Activated CD8-positive, alpha-beta memory T cell treated with anti-CD3 and anti-CD28 coated beads for 48 hours (primary cell): Measurements from ENCODE around the gene SORL1.
A peak's percentile ranks its signal among the peaks of the same experiment; 100 is the strongest.
"Not testable (repeated sequence)": the region's sequence is repeated elsewhere in the genome, so short reads cannot be mapped to it uniquely, and the experiment has no call there.

Experiments
- DNase-seq, 3 experiments: peaks; one replicate each; pipeline ENCODE4 v3.0.0-alpha.2; 2020; ENCODE audit warnings: low read depth in 2 of 3, low spot score in 2 of 3

The SORL1 gene

DNA sequence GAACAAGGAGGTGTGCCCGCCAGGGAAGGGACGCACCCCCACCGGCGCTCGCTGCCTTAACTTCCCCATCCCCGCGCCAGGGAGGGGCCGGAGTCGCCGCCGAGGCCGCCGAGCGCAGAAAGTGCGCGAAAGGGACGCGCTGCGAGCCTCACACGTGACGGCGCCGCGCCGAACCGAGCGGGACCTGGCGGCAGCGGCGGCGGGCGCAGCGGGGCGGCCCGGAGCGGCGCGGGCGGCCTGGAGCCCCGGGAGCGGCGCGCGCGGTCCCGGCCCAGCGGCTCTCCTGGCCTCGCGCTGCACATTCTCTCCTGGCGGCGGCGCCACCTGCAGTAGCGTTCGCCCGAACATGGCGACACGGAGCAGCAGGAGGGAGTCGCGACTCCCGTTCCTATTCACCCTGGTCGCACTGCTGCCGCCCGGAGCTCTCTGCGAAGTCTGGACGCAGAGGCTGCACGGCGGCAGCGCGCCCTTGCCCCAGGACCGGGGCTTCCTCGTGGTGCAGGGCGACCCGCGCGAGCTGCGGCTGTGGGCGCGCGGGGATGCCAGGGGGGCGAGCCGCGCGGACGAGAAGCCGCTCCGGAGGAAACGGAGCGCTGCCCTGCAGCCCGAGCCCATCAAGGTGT, at the start of gene SORL1:
Gene SORL1 (plus strand): TSS at position 329 of the 623 bp plus-strand sequence. CDS start 18 bp downstream, at position 347.
- peak in 1 of 3 experiments; percentile 45 for DNase-seq

GRCh38 chr11:121405646-121406045, 46.5 kb upstream of the SORL1 start:
- DNase-seq: no peak

DNA sequence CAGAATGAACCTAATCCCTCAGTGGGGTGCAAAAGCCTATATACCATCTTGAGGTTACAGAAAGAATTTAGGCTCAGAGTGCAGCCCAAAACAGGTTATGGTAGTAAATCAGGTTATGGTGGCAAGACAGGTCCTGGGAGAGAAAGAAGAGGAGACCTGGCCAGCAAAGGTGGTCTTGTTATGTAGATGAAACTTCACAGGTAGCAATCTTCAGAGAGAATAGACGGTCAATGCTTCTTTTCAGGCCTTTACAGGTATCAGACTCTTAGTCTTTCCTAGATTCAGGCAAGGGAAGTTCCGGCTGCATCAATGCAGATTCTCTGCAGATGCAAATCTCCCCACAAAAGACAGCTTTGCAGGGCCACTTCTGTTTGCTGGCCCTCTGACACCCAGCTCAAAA, 45.8 kb upstream of the SORL1 start:
- DNase-seq: no peak

- no peak for DNase-seq
These were observed 43.3 kb upstream of the SORL1 start for GRCh38 chr11:121408830-121409229.

- DNase-seq: not testable (repeated sequence)
These were observed 42.1 kb upstream of the SORL1 start for GRCh38 chr11:121410041-121410440.

GRCh38 chr11:121411330-121411729, 40.8 kb upstream of the SORL1 start:
- not testable (repeated sequence) for DNase-seq

- DNase-seq: no peak
These were observed 40.0 kb upstream of the SORL1 start for GRCh38 chr11:121412000-121412587.

DNA sequence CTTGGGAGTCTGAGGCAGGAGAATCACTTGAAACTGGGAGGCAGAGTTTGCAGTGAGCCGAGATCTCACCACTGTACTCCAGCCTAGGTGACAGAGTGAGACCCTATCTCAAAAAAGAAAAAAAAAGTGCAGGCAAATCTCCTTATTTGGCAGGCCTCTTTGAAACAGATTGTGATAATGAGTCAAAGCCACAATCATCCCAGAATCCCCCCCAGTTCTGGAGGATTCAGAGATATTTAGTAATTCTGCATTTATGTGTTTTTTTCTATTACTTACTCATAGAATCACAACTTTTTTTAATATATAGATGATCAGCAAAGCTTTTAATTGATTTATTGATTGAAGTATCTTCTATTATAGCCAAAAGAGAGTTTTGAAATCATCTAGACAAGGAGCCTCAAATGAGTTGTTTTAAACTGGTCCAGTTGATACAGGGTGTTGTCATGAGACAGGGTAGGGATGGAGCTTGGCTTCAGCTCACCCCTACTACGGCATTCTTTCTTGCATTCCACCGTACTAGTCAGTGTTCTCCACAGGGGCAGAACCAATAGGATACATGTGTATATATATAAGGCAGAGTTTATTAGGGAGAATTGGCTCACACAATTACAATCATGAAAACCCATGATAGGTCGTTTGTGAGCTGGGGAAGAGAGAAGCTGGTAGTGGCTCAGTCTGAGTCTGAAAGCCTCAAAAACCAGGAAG, 39.3 kb upstream of the SORL1 start:
- no peak for DNase-seq

DNA sequence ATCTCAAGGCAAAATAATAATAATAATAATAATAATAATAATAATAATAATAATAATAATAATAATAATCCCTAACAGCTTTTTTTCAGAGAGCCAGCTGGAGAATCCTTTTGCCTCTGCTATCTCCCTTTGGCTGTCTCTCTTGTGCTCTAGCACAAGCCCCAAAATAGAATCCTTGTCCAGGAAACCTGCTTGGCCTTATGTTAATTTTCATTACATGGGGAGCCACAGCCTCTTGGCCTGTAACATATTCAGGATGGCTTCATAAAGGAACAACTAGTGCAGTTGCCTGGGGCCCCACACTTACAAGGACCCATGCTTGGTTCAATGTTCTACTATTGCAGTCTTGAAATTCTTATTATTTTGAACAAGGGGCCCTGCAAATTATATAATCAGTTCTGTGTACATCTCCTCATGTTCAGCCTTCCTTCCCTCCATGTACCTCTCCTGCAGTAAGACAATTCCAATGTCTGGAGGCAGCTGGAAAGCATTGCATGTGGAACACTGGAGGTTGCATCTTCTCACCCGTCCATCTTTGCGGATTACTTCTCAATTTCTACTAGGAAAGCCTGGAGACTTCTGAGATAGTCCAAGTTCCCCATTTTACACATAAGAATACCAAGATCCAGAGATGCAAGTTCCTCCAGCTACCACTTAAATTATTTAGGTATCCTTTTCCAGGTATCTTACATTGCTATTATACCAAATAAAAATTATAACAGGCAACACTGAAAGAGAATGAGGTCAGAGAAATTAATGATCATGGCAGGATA, 37.8 kb upstream of the SORL1 start:
- no peak for DNase-seq

DNA sequence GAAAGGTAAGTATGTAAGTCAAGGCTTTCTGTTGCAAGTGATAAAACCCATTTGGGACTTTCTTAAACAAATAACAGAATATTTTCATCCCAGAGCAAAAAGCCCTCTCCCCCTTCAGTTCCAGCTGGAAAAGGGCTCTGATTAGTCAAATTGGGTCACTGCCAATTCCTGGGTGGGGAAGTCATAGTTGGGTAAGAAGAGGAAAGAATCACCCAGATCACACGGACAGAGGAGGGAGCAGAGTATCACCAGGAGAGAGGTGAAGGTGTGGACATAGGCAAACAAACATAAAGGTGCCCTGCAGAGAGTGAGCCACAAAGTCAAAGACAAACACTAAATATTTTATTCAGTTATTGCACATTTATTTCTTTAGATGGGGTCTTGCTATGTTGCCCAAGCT, 36.3 kb upstream of the SORL1 start:
- no peak for DNase-seq

DNA sequence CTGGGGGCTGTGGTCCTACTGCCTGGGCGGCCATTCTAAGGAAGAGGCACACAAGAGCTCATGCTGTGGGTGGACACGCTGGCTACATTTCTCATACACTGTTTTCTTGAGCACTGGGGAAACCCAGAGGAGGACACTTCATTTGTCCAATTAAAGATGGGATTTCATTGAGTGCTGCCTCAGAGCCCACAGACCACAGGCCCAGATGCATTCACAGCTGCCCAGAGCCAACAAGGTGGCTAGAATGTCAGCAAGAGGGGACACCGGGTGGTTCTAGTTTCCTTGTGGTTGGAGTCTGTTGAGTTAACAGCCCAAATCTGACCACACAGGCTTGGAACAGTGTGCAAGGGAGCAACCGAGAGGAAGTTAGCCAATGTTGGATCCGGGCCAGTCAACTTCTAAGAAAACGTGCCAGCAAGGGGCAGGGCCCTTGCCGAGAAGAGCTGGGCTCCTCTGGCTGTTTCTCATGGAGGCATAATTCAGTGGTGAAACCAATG, 35.0 kb upstream of the SORL1 start:
- DNase-seq: peak in 2 of 3 experiments; percentile 25 to 36

DNA sequence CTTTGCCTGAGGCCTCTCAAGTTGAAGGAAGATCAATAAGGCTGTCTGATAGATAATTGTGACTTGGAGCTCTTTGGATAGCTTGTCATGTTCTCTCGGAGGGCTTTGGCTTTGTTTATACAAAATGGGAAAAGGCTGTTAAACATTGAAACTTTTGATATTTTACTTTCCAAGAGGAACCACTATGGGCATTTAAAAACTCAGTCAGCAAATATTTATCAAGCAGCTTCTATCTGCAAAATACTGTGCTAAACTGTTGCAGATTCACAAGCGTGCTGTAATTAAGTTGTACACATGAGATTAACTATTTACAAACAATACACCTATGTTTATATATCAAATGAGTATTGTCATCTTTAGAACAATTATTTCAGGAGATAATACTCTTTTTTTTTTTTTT, 34.5 kb upstream of the SORL1 start:
- DNase-seq: no peak

- no peak for DNase-seq
These were observed 33.4 kb upstream of the SORL1 start for GRCh38 chr11:121418625-121419114.

DNA sequence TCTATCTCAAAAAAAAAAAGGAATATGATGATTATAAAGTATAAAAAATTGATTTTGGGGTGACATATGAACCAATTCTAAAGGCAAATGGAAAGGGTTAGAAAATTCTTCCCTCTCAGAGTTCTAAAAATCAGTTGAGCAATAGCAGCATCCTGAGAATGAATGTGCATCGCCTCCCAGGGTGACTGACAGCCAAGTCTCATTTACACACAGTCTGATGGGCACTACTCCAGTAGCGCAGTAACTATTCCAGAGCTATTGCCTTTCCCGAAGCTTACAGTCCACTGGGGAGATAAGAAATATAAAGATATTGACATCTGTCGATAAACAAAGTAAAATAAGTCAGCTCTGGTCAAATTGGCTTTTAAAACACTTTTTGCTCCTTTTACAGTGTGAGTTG, 32.3 kb upstream of the SORL1 start:
- DNase-seq: no peak

- DNase-seq: no peak
These were observed 31.7 kb upstream of the SORL1 start for GRCh38 chr11:121420398-121420797.

DNA sequence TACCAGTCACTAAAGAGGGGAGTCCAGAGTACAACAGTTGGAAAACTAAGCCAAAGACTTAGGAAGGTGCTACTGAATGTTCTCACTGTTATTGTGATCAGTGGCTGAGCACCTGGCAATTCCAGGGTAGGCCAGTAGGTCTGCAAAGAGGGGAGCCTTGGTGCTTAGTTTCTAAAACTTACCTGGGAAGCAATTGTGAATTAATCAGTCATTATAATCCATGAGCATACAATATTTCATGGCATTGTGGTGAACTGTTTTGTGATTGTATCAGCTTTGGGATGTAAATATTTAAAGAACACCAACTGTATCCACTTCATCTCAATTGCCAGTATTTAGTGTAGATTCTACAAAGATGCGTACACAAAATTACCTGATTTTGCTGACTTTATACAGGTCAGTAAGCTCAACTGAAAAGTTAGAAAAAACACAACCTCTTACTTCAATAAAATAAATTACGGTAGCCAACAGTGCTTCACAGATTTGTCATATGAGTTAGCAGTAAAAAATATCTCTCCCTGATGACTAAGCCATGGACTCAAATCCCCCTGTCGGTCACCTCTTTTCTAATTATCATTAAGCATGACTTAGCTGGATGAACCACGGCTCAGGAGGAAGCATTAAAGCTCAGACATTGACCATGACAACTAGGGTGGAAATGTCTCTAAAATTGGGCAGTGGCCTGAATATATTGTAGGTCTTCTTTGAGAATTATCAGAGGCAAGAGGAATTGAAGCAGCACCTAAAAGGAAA, 30.8 kb upstream of the SORL1 start:
- DNase-seq: no peak

DNA sequence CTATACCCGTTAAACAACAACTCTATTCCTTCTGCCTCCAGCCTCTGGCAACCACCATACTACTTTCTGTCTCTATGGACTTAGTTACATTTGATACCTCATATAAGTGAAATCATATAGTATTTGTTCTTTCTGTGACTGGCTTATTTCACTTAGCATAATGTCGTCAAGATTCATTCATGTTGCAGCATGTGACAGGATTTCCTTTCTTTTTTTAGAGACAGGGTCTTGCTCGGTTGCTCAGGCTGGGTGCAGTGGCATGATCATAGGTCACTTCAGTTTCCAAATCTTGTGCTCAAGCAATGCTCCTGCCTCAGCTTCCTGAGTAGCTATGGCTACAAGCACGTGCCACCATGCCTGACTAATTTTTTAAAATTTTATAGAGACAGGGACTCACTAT, 29.4 kb upstream of the SORL1 start:
- no peak for DNase-seq

DNA sequence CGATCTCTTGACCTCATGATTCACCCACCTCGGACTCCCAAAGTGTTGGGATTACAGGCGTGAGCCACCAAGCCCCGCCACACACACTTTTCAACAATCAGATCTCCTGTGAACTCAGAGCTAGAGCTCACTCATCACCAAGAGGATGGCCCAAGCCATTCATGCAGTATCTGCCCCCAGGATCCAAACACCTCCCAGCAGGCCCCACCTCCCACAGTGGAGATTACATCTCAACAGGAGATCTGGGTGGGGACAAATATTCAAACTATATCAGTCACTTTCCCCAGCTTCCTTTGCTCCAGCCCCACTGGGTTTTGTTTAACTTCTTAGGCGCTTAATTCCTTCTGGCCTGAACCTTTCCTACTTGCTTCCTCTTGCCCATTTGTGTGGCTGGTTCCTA, 26.3 kb upstream of the SORL1 start:
- DNase-seq: no peak

DNA sequence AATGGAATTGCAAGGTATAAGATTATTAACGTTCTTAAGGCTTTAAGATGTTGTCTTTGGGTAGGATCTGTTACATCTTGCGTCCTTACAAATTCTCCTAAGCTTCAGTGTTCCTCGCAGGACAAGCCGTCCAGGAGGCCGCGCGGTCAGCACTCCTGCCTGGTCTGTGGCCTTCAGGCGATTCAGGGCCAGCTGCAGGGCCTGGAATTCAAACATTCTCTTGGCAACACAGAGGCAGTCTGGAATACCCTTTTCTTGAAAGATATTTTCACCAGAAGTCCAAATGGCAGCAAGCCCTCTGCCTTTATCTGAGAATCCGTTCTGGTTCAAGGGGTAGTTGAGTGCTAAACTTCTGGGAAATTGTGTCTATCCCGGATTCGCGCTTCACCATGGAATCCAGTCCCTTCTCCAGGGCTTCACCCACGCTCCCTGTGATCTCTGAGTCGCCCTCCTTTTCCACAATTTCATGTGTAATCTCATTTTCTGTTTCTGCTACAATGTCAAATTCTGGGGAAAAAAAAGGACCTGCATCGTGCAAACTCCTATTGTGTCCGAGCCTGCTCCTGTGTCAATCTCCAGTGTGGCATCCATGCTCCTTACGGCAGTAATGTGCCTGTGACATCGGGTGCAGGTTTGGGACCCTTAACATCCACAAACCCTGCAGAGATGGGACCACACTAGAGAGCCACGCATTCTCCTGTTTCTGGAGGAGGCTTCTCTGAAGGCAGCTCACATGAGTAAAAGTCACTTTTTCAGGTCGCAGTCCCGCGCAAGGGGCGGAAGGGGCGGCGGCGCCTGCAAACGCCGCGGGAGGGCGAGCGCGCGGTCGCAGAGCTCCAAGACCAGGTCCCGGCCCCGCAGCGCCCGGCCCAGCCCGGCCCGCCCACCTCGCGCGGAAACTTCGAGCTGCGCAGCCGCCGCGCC, 25.4 kb upstream of the SORL1 start:
- peak in 1 of 3 experiments; percentile 37 for DNase-seq

GRCh38 chr11:121427400-121427744, 24.7 kb upstream of the SORL1 start:
- no peak for DNase-seq
